OCI-LY1 (cell line): ENCODE results near the gene RHBDD3.
A peak's percentile ranks its signal among the peaks of the same experiment; 100 is the strongest.

ENCODE experiments used
- H2AFZ ChIP-seq: fragments of 200-600 bp; sonication (generic), shearing (Covaris generic); 2 replicates; pipeline ENCODE4 v1.6.0; 2014; ENCODE audit warnings: antibody characterized with exemption, mild to moderate bottlenecking, low read length
- H3F3A ChIP-seq: fragments of 200-600 bp; sonication (generic), shearing (Covaris generic); 2 replicates; pipeline ENCODE4 v1.6.0; 2014; ENCODE audit warnings: mild to moderate bottlenecking, antibody characterized with exemption, low read length, moderate library complexity; ENCODE audit not compliant: insufficient read depth
- H3K27ac ChIP-seq: fragments of 200-600 bp; sonication (generic); 2 replicates; pipeline ENCODE4 v1.5.1; 2014; ENCODE audit warnings: low read length, mixed run types, mild to moderate bottlenecking, low read depth; ENCODE audit not compliant: poor library complexity, severe bottlenecking
- H3K27me3 ChIP-seq: fragments of 200-600 bp; sonication (generic); 2 replicates; pipeline ENCODE4 v1.6.0; 2014; ENCODE audit warnings: antibody characterized with exemption, mild to moderate bottlenecking, low read length, moderate library complexity; ENCODE audit not compliant: insufficient read depth
- H3K36me3 ChIP-seq: fragments of 200-600 bp; sonication (generic); 2 replicates; pipeline ENCODE4 v1.6.1; 2014; ENCODE audit warnings: mild to moderate bottlenecking, antibody characterized with exemption, low read length, moderate library complexity, mixed read lengths; ENCODE audit not compliant: insufficient read depth
- H3K4me1 ChIP-seq: fragments of 200-600 bp; sonication (generic); 2 replicates; pipeline ENCODE4 v1.5.1; 2014; ENCODE audit warnings: mild to moderate bottlenecking, low read length, moderate library complexity; ENCODE audit not compliant: insufficient read depth, severe bottlenecking
- H3K4me2 ChIP-seq: fragments of 200-600 bp; sonication (generic), shearing (Covaris generic); 2 replicates; pipeline ENCODE4 v1.6.1; 2014; ENCODE audit warnings: low read length
- H3K4me3 ChIP-seq: fragments of 200-600 bp; sonication (generic); 2 replicates; pipeline ENCODE4 v1.5.1; 2014; ENCODE audit warnings: low read length, low read depth, mild to moderate bottlenecking, mixed read lengths; ENCODE audit not compliant: poor library complexity, severe bottlenecking
- H3K79me2 ChIP-seq: fragments of 200-600 bp; shearing (Covaris generic); 2 replicates; pipeline ENCODE4 v1.6.1; 2016; ENCODE audit warnings: mixed run types, low read length, mixed read lengths; ENCODE audit not compliant: insufficient read depth
- H3K9ac ChIP-seq: fragments of 200-600 bp; sonication (generic), shearing (Covaris generic); 2 replicates; pipeline ENCODE4 v1.6.1; 2014; ENCODE audit warnings: mild to moderate bottlenecking, low read length, mixed read lengths
- H3K9me2 ChIP-seq: fragments of 200-600 bp; sonication (generic), shearing (Covaris generic); 2 replicates; pipeline ENCODE4 v1.6.1; 2014; ENCODE audit warnings: low read depth, mild to moderate bottlenecking, low read length, mixed read lengths
- H3K9me3 ChIP-seq: fragments of 200-600 bp; shearing (Covaris generic); 2 replicates; pipeline ENCODE4 v1.6.1; 2014; ENCODE audit warnings: low read length, mixed read lengths
- H4K20me1 ChIP-seq: fragments of 200-600 bp; sonication (generic), shearing (Covaris generic); 2 replicates; pipeline ENCODE4 v1.6.0; 2016; ENCODE audit warnings: mild to moderate bottlenecking, low read length; ENCODE audit not compliant: insufficient read depth
- EZH2 ChIP-seq: fragments of 200-600 bp; sonication (generic), shearing (Covaris generic); IDR thresholded peaks from 2 replicates; pipeline ENCODE4 v1.8.0; 2017; ENCODE audit warnings: borderline replicate concordance, mixed run types, mild to moderate bottlenecking, antibody characterized with exemption, low read length, moderate library complexity, mixed read lengths
- TF ChIP-seq, protein P1 (sequence below): fragments of 200-600 bp; sonication (generic), shearing (Covaris generic); IDR thresholded peaks from 2 replicates; pipeline ENCODE4 v1.5.1; 2017; ENCODE audit warnings: mild to moderate bottlenecking, antibody characterized with exemption, low read length, moderate library complexity, mixed read lengths

The RHBDD3 gene

DNA sequence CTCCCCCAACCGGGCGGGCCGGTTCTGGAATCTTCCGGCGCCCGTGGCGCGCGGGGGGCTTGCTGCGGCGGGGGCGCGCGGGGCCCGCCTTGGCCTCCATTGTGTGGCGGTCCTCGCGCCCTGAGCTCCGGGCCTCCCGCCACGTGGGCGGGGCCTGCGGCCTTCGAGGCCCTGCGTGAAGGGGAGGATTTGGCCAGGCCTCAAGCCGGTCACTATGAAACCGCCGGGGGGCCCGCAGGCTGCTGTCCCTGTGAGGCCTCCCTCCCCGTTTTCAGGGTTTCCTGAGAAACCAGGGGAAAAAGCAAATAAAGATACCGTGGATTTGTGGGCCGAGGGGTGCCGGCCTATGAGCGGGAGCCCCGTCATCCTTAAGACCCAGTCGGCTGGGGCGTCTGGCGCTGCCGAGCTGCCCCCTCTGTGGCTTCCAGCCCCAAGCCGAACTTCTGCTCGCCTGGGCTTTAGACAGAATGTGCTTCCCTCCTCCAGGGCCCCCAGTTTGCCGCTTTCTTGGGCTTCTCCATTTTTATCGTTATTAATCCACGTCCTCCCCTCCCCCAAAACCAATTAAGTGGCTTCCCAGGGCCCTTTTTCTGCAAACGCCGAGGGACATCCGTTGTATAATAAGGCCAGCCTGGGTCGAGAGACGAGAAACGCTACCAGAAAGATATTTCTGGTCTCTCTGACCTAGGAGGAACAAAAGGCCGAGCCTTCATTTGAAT, 889 bp upstream of the RHBDD3 start:
- H3K27me3 ChIP-seq: no peaks in the 10 kb centered on the region
- TF ChIP-seq EZH2: no peak
- TF ChIP-seq, protein P1, sequence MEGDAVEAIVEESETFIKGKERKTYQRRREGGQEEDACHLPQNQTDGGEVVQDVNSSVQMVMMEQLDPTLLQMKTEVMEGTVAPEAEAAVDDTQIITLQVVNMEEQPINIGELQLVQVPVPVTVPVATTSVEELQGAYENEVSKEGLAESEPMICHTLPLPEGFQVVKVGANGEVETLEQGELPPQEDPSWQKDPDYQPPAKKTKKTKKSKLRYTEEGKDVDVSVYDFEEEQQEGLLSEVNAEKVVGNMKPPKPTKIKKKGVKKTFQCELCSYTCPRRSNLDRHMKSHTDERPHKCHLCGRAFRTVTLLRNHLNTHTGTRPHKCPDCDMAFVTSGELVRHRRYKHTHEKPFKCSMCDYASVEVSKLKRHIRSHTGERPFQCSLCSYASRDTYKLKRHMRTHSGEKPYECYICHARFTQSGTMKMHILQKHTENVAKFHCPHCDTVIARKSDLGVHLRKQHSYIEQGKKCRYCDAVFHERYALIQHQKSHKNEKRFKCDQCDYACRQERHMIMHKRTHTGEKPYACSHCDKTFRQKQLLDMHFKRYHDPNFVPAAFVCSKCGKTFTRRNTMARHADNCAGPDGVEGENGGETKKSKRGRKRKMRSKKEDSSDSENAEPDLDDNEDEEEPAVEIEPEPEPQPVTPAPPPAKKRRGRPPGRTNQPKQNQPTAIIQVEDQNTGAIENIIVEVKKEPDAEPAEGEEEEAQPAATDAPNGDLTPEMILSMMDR: no peak
- peaks cover 39% of the 10 kb centered on the region for H3K4me1 ChIP-seq
- H3K27ac ChIP-seq: peak overlapping the region; percentile 82
- peak overlapping the region; percentile 96 for H3K4me2 ChIP-seq
- no peaks in the 10 kb centered on the region for H3K9me3 ChIP-seq
- H3K36me3 ChIP-seq: peaks cover 77% of the 10 kb centered on the region
- H3K9me2 ChIP-seq: no peaks in the 10 kb centered on the region
- H4K20me1 ChIP-seq: no peaks in the 10 kb centered on the region
- peak overlapping the region; percentile 97 for H3K4me3 ChIP-seq
- peaks cover 63% of the 10 kb centered on the region for H3K79me2 ChIP-seq
- no peak overlapping the region for H2AFZ ChIP-seq
- H3K9ac ChIP-seq: peak overlapping the region; percentile 98
- no peaks in the 10 kb centered on the region for H3F3A ChIP-seq

DNA sequence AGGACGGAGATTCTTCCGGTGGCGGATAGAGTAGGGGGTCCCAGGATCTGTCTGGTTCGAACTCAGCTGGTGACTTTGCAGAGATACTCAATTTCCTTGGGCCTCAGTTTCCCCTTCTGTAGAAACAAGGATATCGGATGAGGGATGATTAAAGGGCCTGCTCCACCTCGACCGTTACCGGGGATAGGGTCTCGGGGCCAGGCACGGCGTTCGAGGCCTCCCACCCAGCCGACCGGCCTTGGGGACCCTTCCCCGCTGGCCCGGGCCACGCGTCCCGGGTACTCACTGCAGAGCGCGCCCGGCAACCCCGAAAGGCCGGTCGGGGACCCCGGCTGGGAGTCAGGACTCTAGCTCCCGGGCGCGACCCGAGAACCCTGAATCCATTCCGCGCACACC, 321 bp downstream of the RHBDD3 start:
- H2AFZ ChIP-seq: no peak overlapping the region
- H3K4me3 ChIP-seq: peak overlapping the region; percentile 97

DNA sequence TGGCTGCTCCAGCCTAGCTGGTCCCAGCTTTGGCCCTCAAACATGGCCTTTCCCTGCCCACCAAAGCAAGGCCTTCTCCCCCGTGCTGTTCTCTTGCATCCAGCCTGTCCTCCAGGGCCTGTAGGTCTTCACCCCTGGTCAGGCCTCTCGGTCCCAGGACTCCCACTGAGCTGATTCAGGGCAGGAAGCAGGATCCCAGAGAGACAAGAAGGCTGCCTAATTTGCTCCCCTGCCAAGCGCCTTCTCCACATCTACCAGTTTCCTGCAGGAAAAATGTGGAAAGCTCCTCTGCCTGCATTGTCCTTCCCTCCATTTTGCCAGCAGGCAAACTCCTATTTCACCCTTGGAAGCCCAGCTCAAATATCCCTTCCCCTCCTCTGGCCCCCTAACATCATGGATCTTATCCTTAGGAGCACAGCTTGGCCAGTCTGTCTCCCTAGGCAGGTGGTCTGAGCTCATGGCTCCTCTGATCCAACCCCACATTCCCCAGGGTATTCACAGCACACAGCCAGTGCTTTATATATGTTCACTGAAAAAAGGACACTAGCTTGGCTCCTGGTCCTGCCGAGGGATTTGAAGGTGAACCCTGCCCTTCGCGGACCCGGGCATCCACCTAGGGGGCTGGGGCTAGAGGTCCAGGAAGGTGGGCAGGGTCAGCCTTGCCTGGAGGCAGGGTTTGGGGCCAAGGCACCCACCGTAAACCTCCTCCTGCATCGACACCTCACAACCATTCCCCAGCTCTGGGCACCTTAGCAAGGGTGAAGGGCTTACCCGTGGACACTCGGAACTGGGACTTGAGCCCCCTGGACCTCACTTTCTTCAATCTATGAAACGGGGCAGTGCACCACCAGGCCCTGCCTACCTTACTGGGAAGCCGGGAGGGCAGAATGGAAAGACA, 968 bp downstream of the RHBDD3 start:
- Histone ChIP-seq H3K4me2 (peak overlapping the region; percentile 96), H3K27me3 (no peaks in the 10 kb centered on the region), H3K9me3 (no peaks in the 10 kb centered on the region), H3K36me3 (peaks cover 58% of the 10 kb centered on the region), H3F3A (no peaks in the 10 kb centered on the region), H3K27ac (peak overlapping the region; percentile 82), H3K4me1 (peaks cover 37% of the 10 kb centered on the region), H3K9me2 (no peaks in the 10 kb centered on the region), H3K9ac (peak overlapping the region; percentile 98), H4K20me1 (no peaks in the 10 kb centered on the region), H3K4me3 (peak overlapping the region; percentile 97), H2AFZ (no peak overlapping the region), H3K79me2 (peaks cover 44% of the 10 kb centered on the region)
- no peak for TF ChIP-seq EZH2
- TF ChIP-seq, protein P1: no peak

More for the DNA sequence above, 321 bp downstream of the RHBDD3 start:
- Histone ChIP-seq H3K9me3 (no peaks in the 10 kb centered on the region), H3F3A (no peaks in the 10 kb centered on the region), H3K36me3 (peaks cover 65% of the 10 kb centered on the region), H3K9me2 (no peaks in the 10 kb centered on the region), H3K9ac (peak overlapping the region; percentile 98), H3K27me3 (no peaks in the 10 kb centered on the region), H3K4me1 (peaks cover 39% of the 10 kb centered on the region), H4K20me1 (no peaks in the 10 kb centered on the region), H3K27ac (peak overlapping the region; percentile 82), H3K79me2 (peaks cover 51% of the 10 kb centered on the region), H3K4me2 (peak overlapping the region; percentile 96)
- no peak for TF ChIP-seq EZH2
- TF ChIP-seq, protein P1: no peak
